ENCODE measurements around the gene NIPSNAP3A. TPM values are rescaled to one million over a fixed set of nuclear protein-coding genes. Genes with fewer than 3 reads are reported as not detected.
"Not testable (repeated sequence)": the region's sequence is repeated elsewhere in the genome, so short reads cannot be mapped to it uniquely, and the experiment has no call there.

NIPSNAP3A gene
- total and polyA plus RNA-seq, 12 donors = 10.2 to 34.9 (median 24.3) TPM

DNA sequence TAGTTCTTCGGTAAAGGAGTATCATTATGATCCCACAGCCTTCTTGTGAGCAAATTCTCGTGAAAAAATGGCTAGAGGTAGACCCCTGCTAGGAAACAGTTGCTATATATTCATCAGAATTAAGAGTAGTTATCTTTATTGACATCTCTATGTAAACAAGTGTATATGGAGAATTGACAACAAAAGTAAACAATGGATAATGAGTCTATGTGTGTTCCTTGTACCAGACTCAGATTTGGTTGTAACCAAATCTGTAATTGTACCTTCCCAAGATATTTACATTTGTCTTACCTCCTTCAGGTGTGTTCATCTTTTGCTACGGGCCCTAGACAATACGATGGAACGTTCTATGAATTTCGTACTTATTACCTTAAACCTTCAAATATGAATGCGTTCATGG lies 18.5 kb downstream of the NIPSNAP3A start:
- ATAC-seq = no peak
- TF ChIP-seq, protein P1, sequence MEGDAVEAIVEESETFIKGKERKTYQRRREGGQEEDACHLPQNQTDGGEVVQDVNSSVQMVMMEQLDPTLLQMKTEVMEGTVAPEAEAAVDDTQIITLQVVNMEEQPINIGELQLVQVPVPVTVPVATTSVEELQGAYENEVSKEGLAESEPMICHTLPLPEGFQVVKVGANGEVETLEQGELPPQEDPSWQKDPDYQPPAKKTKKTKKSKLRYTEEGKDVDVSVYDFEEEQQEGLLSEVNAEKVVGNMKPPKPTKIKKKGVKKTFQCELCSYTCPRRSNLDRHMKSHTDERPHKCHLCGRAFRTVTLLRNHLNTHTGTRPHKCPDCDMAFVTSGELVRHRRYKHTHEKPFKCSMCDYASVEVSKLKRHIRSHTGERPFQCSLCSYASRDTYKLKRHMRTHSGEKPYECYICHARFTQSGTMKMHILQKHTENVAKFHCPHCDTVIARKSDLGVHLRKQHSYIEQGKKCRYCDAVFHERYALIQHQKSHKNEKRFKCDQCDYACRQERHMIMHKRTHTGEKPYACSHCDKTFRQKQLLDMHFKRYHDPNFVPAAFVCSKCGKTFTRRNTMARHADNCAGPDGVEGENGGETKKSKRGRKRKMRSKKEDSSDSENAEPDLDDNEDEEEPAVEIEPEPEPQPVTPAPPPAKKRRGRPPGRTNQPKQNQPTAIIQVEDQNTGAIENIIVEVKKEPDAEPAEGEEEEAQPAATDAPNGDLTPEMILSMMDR (IDR thresholded peaks at IDR 0.05) = no peak

DNA sequence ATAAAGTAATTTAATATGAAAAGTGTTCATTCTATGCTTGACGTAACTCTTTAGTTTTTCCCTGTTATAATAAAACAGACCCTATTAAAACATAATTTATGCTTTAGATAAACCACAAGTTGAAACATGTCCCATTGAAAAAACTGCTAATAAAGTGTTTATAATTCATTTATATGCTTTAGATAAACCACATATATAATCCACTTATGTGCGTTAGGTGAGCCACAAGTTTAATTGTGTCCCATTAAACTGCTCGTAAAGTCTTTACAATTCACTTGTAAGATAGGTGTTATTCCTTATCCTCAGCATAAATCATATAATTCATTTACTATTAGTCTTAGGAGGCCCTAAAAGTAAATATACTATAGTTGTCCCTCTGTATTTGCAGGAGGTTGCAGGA lies 20.0 kb downstream of the NIPSNAP3A start:
- H3K4me3 ChIP-seq = no peak overlapping the region
- no peak overlapping the region for H3K27ac ChIP-seq
- 98 to 99% methylated on average over 3 of the region's 3 CpGs for WGBS, 2 donors
- peaks cover 0 to 33% (median 0%) of the 10 kb centered on the region in 9 donors for H3K36me3 ChIP-seq
- intact Hi-C loops (cut with DNase I) = no loop called here
- peaks cover 0 to 31% (median 19%) of the 10 kb centered on the region in 9 donors for H3K4me1 ChIP-seq
- no peaks in the 10 kb centered on the region for H3K9me3 ChIP-seq
- TF ChIP-seq, protein P1 (IDR thresholded peaks at IDR 0.05) = no peak
- no peak for ATAC-seq
- no peak for DNase-seq
- no peaks in the 10 kb centered on the region for H3K27me3 ChIP-seq

More for the DNA sequence above, 18.5 kb downstream of the NIPSNAP3A start:
- no peaks in the 10 kb centered on the region for H3K27me3 ChIP-seq
- no peak for DNase-seq
- H3K9me3 ChIP-seq = no peaks in the 10 kb centered on the region
- peaks cover 0 to 26% (median 0%) of the 10 kb centered on the region in 9 donors for H3K36me3 ChIP-seq
- WGBS, 2 donors = 93% methylated on average over 7 of the region's 7 CpGs
- intact Hi-C loops (cut with DNase I) = no loop called here
- H3K4me3 ChIP-seq = no peak overlapping the region
- peak overlapping the region in 2 of 10 donors; percentile 2 to 90 for H3K27ac ChIP-seq
- peaks cover 0 to 28% (median 14%) of the 10 kb centered on the region in 9 donors for H3K4me1 ChIP-seq

GRCh38 chr9:104769029-104769428 lies 21.5 kb downstream of the NIPSNAP3A start:
- whole genome bisulfite sequencing, 2 donors = 97% methylated on average over 12 of the region's 12 CpGs
- Histone ChIP-seq H3K4me1 (peaks cover 0 to 35% (median 24%) of the 10 kb centered on the region in 9 donors), H3K36me3 (peaks cover 0 to 40% (median 0%) of the 10 kb centered on the region in 9 donors)
- intact Hi-C loops (cut with DNase I); DNase-seq; H3K4me3 ChIP-seq; H3K9me3 ChIP-seq; H3K27me3 ChIP-seq; H3K27ac ChIP-seq; ATAC-seq: not testable (repeated sequence)

DNA sequence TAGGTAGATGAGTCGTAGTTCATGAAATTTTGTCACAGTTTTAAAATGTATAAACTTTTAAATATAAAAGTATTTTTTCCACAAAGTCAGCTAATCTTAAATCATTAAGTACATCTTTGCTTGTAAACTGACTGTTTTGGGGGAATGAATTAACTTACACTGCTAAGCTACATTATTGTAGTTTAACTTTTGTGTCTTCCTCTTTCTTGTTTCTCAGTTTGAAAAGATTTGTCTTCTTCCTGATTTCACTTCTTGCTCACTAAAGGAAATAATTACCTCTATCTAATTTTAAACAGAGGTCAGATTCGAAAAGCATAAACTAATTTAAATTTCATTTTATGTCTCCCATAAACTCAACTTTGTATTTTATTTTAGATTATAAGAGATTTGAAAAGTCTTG lies 22.2 kb downstream of the NIPSNAP3A start:
- TF ChIP-seq, protein P1 (IDR thresholded peaks at IDR 0.05) = no peak
- Histone ChIP-seq H3K4me3 (no peak overlapping the region), H3K9me3 (no peaks in the 10 kb centered on the region), H3K4me1 (peaks cover 0 to 39% (median 23%) of the 10 kb centered on the region in 9 donors), H3K27me3 (no peaks in the 10 kb centered on the region), H3K36me3 (peaks cover 0 to 40% (median 0%) of the 10 kb centered on the region in 9 donors), H3K27ac (peak overlapping the region in 1 of 10 donors; percentile 23)
- 86 to 88% methylated on average over 2 of the region's 2 CpGs for WGBS, 2 donors
- DNase-seq (no peak), ATAC-seq (no peak)
- intact Hi-C loops (cut with DNase I) = no loop called here

DNA sequence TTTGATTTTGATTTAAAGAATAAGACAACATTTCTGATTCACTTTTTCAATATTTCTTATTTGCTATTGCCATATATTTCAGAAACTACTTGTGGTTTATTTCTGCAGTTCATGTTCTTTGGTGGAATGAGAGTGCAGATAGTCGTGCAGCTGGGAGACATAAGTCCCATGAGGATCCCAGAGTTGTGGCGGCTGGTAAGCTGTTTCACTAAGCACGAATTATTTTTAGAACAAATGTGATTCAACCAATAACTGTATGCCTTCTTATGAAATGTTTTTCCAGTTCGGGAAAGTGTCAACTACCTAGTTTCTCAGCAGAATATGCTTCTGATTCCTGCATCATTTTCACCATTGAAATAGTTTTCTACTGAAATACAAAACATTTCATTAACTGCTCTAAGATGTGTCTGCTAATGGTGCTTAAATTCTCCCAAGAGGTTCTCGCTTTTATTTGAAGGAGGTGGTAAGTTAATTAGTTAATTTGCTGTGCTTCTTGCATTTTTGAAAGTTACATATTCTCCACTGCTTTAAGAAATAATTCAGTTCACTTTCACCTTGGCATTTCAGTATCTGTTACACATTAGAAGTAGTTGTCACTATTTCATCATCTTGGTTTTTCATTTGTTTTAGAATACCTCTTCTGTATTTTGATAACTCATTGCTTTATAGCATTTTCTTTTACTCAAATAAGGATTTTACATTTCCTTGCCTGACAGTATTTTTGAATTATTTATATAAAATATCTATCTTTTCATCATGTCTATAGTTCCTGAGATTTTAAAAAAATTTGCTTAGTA lies 25.4 kb downstream of the NIPSNAP3A start:
- 25 to 39% methylated on average over 5 of the region's 5 CpGs for WGBS, 2 donors
- peak in 1 of 2 donors; percentile 29 for DNase-seq
- H3K27me3 ChIP-seq = no peaks in the 10 kb centered on the region
- ATAC-seq = peak in 7 of 8 donors; percentile 44 to 69 (median 56)
- TF ChIP-seq, protein P1 (IDR thresholded peaks at IDR 0.05) = no peak
- H3K4me3 ChIP-seq = peak overlapping the region in 9 of 10 donors; percentile 0 to 36 (median 27)
- intact Hi-C loops (cut with DNase I) = no loop called here
- peaks cover 0 to 49% (median 0%) of the 10 kb centered on the region in 9 donors for H3K36me3 ChIP-seq
- peaks cover 0 to 55% (median 36%) of the 10 kb centered on the region in 9 donors for H3K4me1 ChIP-seq
- peak overlapping the region; percentile 26 to 87 (median 80) for H3K27ac ChIP-seq
- H3K9me3 ChIP-seq = no peaks in the 10 kb centered on the region
